Stimulated activated CD8-positive, alpha-beta memory T cell treated with anti-CD3 and anti-CD28 coated beads, Interleukin-7, amount 100 ng/mL, for 24 hours (primary cell): ENCODE measurements around the gene NRL.
A peak's percentile ranks its signal among the peaks of the same experiment; 100 is the strongest.

ENCODE experiments used
- DNase-seq: peaks from one replicate; pipeline ENCODE4 v3.0.0-alpha.2; 2020; ENCODE audit warnings: low read depth

The NRL gene

DNA sequence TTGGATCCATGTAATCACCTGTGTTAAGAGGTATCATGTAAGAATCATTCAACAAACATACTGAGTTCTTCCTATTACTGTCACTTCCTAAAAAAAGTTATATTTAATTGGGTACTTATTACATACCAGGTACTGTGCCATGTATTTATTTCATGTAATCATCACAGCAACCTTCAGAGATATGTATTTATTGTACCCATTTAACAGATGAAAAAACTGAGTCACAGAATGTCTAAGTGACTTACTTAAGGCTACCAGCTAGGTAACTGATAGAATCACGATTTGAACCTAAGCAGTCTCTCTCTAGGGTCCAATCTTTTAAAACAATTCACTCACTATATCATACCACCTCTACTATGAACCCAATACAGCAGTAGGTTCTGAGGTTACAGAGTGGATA is 29.7 kb upstream of the NRL start:
- DNase-seq, result no peak

DNA sequence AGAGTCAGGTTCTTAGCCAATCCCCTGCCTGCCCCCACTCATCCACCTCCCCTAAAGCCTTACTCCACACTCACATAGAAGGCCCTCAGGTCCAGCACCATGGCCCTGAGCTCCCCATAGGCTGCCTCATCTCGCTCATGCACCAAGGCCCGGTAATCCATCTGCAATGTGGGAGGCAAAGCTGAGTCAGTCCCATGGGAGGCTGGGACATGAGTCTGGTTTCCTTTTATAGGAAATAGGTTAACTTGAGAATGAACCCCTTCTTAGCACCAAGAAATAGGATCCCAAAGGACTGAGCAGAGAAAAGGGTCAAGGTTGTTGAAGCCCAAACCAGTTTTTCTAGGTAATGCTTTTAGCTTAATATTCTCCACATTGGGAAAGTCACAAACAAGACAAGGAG is 28.8 kb upstream of the NRL start:
- DNase-seq, result no peak

DNA sequence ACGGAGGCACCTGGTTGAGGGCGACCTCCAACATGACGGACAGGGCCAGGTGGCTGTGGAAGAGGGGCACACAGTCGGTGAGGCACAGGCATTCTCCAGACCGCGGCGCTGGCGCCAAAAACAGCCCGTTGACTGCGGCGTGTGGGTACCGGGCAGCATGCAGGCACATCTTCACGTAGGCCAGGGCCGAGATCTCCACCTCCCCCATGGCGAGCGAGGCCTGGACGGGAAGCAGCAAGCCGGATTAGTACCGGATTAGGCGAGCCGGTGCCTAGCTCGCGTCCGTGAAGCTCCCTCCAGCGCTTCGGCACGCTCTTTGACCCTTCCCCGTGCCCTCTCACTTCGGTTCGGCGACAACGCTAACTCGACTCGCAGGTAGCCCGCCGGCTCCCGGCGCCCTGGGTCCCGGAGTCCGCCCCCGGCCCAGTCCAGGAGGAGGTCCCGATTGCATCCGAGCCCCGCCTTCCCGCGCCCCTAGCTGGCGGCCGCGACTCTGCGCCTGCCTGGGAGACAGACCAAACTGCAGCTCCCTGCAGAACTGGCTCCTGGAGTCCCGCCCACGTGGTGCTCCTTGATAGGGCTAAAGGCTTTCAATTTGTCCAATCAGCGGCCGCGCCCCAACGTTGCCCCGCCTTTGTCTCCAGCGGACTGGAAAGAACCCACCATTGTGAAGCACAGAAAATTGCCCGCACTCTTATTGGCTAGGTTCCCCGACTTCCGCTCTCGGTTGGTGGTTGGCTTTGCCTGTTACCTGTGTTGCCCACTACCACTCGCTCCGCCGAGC is 26.5 kb upstream of the NRL start, which contains the start of gene EMC9:
TSS of gene EMC9 (minus strand) at position 495 of the 784 bp plus-strand sequence. CDS start at position 208, 287 bp downstream.
- peak; percentile 100 for DNase-seq

DNA sequence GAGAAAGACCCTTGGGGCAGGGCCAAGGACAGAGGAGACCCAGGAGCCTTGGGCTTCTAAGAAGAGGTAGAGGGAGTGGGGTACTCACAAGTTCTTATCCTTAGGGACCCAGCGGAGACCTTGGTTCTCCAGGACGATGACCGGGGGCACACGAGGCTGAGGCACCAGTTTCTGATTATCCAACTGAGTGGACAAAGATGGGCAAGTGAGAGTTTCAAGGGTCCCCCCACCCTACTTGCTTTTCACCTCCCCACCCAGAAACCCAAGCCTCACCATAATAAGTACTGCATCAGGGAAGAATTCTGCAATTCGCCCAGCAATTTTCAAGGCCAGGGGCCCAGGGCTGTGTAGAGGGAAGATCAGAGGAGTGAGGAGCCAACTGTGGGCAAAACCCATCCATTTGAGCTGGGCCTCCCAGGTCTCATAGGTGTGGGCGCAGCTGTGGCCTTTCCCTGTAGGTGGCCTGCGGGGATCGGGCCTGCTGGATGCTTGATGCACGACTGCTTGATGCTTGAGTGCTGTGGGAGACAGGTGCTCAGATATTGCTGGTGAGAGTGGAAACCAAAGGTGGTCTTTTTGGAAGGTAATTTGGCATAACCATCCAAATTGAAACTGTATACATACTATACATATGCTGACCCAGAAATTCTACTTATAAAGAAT is 24.7 kb upstream of the NRL start:
- DNase-seq, result no peak

DNA sequence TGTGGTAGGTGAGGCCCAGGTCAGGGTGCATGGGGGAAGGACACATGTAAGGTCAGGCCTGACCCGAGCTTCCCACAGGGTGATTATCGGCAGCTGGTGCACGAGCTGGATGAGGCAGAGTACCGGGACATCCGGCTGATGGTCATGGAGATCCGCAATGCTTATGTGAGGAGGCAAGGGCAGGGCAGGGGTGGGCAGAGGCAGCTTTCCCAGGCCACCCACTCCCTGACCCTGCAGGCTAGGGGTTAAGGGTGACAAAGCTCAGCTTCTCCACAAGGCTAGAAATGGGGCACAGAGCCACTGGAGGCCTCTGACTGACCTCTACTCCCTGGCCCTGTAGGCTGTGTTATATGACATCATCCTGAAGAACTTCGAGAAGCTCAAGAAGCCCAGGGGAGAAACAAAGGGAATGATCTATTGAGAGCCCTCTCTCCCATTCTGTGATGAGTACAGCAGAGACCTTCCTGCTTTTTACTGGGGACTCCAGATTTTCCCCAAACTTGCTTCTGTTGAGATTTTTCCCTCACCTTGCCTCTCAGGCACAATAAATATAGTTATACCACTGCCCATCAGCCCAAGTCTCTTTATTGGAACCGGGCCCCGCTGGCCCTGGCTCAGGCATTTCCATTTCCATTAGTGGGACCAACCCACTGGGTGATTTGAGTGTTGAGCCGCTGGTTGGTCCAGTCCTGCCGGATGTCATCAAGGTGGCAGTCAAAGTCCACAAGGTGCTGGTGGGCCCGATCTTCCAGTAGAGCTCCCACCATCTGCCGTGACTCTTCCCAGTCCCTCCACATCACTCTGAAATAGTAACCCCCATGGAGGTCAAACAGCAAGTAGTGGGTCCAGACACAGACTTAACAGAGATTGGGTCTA is 23.9 kb upstream of the NRL start:
- DNase-seq, result no peak

DNA sequence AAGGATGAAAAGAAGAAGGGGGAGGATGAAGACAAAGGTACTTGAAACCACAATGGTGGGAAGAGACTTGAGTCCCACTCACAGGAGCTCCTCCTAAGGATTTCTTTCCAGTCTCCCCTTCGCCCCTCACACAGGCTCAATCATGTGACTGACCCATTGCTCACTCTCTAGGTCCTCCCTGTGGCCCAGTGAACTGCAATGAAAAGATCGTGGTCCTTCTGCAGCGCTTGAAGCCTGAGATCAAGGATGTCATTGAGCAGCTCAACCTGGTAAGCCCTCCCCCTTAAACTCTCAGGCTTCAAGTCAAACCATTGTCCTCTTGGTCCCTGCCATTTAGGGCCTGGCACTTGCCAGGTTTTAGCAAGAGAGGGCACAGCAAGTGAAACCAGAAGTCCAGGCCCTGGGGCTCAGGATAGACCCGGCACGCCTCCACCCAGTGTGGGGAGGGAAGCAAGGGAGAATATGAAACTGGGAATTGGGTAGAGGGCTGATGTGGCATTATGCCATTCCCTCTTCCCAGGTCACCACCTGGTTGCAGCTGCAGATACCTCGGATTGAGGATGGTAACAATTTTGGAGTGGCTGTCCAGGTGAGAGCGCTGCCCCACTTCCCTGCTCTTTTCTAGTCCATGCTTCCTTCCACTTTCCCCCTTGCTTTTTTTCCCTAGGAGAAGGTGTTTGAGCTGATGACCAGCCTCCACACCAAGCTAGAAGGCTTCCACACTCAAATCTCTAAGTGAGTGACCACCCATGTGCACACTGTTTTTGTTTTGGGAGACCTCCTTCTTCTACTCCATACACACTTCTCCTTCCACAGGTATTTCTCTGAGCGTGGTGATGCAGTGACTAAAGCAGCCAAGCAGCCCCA is 23.0 kb upstream of the NRL start:
- no peak for DNase-seq

DNA sequence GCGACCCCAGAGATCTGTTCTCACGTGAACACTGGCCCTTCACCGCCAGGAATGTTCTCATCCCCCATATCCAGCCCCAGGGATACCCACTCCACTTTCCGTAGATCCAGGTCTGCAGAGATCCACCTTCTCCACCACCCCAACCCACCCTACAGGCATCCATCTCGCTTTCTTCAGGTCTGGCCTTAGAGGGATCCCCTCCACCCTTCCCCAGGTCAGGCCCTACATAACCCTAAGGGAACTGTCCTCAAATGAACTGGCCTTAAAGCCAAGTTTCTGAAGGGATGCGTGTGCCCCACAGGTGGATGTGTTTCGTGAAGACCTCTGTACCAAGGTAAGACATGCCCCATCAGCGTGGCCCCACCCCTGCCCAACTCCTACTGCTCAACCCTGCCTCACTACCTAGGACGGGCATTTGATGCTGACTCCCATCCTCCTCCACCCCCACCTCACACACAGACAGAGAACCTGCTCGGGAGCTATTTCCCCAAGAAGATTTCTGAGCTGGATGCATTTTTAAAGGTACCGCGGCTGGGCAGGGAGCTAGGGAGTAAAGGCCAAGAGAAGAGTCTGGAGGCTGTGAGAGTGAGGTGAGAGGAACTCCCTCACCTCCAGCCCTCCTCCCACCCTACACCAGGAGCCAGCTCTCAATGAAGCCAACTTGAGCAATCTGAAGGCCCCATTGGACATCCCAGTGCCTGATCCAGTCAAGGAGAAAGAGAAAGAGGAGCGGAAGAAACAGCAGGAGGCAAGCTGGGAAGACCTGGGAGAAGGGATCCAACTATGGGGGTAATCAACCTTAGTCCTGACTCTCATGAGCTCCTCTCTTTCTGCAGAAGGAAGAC is 22.2 kb upstream of the NRL start:
- no peak for DNase-seq

DNA sequence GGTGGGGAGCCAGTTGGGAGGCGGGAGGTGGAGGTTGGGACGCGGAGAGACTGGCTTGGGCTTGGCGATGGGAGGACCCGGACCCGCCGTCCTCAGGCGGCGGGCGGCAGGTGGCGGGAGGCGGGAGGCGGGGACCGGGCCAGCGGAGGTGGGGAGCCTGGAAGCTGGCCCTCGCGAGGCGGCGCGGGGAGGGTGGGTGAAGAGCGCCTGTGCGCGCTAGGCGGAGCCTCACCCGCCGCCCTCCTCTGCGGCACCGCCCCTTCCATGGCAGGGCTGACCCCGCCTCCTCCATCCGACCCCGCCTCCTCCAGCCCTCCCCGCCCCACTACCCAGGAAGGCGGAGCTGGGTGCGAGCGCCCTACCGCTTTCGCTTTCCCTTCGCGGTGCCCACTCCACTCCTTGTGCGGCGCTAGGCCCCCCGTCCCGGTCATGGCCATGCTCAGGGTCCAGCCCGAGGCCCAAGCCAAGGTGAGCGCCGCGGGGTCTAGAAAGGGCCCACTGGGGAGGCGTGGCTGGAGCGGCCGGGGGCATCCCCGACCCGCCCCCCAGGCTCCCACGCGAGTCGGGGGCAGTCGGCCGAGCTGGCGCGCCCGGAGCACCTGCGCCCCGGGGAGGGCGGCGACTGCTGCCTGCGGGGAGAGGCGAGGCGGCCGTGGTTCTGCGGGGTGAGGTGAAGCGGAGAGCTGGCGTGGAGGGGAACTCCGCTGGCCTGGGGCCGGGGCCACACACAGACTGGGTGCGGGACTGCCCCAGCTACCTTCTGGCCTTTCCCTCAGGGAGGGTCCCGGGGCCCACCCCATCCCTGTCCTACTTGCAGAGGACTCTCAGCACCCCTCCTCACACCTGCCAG is 21.3 kb upstream of the NRL start, which contains the start of gene PSME1:
TSS of gene PSME1 (plus strand) at position 361 of the 850 bp plus-strand sequence. CDS start at position 430, 69 bp downstream.
- DNase-seq, result peak; percentile 83

DNA sequence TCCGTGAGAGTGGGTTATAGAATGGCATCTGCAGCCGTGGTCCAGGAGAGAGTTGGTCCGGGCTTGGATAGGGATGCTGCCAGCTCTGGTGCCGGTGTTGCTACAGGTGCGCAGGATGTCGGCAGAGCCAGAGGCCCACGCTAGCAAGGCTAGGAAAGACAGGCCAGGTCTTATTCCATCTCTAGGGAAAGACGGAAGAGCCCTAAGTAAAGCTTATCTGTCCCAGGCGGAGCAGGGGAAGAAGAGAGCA is 20.8 kb upstream of the NRL start:
- DNase-seq, result no peak

DNA sequence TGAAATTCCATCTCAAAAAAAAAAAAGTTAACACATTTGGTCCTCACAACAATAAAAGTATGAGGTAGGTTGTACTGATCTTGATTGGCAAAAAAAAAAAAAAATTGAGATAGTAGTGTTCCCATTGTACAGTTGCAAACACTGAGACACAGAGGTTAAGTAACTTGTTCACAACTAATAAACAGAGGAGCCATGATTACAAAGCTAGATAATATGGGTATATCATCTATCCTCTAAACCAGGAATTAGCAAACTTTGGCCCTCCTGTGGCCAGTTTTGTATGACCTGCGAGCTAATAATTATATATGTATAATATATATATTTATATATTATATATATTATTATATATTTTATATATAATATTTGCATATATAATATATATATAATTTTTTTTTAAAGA is 19.0 kb upstream of the NRL start:
- no peak for DNase-seq

DNA sequence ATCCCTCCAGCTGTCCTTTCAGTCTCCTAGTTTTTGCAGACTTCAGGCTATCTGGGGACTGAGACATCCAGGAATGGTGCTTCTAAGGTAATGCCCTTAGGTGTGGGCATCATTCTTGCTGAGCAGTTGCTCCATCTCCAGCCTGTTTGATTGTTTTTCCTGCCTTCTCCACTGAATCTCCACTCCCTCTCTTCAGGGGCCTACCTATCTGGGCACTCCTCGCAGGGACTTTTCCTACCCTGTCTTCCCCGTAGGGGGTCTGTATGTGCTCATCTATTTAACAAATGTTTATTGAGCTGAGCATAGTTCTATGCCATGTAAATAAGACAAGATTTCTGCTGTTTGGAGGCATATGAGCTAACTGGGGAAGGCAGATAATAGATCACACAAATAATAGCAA is 18.2 kb upstream of the NRL start:
- DNase-seq, result no peak

DNA sequence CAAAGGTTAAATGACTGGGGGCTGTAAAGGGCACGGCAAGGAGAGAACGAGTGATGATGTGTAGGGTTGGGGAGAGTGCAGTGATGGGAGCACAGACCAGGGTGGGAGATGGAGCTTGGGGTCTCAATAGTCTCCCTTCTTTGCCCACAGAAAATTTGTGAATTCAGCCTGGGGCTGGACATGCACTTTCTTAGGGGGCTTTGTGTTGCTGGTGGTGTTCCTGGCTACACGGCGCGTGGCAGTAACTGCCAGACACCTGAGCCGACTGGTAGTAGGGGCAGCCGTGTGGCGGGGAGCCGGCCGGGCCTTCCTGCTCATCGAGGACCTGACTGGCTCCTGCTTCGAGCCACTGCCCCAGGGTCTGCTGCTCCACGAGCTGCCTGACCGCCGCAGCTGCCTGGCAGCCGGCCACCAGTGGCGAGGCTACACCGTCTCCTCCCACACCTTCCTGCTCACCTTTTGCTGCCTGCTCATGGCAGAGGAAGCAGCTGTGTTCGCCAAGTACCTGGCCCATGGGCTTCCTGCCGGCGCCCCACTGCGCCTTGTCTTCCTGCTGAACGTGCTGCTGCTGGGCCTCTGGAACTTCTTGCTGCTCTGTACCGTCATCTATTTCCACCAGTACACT is 17.4 kb upstream of the NRL start:
- DNase-seq, result no peak

DNA sequence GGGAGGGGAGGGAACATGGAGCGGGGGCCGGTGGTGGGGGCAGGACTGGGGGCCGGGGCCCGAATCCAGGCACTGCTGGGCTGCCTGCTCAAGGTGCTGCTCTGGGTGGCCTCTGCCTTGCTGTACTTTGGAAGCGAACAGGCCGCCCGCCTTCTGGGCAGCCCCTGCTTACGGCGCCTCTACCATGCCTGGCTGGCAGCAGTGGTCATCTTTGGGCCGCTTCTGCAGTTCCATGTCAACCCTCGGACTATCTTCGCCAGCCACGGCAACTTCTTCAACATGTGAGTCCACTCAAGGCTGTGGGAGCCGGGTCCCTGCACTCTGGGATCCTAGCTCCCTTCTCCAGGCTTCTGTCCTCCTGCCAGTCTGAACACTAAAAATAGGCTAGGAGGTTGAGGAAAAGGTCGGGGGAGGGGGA is 16.8 kb upstream of the NRL start:
- DNase-seq, result no peak

DNA sequence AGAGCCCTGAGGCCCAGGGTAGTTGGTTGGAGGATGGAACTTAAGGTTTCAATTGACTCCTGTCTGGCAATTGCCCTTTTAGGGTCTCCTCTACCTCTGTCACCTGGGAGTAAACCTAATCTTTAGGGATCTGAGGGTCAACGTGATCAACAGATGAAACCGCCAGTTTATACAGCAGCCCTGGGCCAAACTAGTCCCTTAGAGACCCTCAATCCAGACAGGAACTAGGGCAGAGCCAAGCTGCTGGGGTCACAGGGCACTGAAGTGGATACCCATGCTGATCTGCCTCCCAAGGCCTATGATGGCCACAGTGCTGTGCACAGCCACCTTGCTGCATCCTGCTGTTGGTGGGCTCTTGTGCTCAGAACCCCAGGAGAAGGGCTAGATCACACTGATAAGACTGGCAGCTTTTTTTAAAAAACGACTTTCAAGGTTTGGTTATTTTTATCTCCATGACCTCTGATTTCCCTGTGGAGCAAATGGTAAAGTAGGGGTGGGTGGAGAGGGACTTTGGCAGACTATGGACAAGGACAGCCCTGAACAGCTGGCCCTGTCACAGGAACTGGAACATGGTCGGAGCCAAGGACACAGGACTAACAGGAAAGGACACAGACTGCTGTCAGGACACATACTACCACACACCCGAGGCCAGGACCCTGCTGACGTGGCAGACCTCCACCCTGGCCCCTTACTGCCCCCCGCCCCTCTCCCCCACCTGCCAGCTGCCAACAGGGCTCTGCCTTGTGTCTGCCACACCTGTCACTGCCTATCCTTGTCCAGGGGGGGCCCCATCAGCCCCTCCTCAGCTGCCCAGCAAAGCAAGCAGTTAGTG is 16.2 kb upstream of the NRL start:
- DNase-seq, result no peak

DNA sequence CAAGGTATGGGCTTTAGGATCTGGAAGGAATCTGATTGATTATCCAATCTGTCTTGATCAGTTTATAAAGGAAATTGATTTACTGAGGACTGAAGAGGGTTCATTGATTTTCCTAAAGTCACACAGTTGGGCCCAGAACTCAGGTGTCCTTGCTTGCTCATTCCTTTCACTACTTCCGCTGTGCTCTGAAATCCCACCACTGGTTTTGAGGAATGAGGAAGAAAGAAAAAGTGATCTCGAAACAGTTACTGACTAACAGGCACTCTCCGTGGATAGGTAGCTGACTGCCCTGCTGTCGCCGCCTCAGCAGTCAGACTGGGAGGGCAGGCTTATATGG is 15.6 kb upstream of the NRL start, which contains the start of gene FITM1:
TSS of gene FITM1 (plus strand) at position 280 of the 337 bp plus-strand sequence. CDS start 905 bp downstream, outside the sequence.
- no peak for DNase-seq

DNA sequence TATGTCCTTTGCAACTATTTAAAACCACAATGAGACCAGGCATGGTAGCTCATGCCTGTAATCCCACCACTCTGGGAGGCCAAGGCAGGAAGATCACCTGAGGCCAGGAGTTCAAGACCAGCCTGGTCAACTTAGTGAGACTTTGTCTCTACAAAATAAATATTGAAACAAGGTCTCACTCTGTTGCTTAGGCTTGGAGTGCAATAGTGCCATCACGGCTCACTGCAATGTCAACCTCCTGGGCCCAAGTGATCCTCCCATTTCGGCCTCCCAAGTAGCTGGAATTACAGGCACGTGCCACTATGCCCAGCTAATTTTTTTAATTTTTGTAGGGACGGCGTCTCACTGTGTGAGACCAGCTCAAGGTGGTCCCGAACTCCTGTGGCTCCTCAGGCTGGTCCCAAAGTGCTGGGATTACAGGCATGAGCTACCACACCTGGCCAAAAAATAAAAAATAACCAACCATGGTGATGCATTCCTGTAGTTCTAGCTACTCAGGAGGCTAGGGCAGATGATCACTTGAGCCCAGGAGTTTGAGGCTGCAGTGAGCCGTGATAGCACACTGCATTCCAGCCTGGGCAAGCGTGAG is 14.8 kb upstream of the NRL start:
- DNase-seq, result no peak

DNA sequence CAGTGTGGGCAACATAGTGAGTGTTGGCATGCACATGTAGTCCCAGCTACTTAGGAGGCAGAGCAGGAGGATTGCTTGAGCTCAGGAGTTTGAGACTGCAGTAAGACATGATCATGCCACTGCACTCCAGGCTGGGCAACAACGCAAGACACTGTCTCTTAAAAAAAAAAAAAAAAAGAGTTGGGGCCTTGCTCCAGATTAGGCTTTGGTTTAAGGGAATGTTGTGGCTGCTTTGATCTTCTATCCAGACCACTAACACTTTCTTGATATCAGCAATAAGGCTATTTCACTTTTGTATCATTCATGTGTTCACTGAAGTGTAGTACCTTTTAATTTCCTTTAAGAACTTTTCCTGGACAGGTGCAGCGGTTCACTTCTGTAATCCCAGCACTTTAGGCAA is 12.9 kb upstream of the NRL start:
- DNase-seq, result no peak

DNA sequence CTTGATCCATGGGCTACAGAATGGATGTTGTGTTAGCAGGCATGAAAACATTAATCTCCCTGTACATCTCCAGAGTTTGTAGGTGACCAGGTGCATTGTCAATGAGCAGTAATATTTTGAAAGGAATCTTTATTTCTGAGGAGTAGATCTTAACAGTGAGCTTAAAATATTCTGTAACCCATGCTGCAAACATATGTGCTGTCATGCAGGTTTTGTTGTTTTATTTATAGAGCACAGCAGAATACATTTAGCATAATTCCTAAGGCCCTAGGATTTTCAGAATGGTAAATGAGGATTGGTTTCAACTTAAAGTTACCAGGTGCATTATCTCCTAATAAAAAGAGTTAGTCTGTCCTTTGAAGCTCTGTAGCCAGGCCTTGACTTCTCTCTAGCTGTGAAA is 12.2 kb upstream of the NRL start:
- no peak for DNase-seq
